ENCODE measurements around the gene DMRTA2. TPM values are rescaled to one million over a fixed set of nuclear protein-coding genes. Genes with fewer than 3 reads are reported as not detected.

Gene DMRTA2
- total and polyA plus RNA-seq, 2 of the 4 experiments (the other 2 are of a cell fraction): 0.02 TPM; not detected in 1

DNA sequence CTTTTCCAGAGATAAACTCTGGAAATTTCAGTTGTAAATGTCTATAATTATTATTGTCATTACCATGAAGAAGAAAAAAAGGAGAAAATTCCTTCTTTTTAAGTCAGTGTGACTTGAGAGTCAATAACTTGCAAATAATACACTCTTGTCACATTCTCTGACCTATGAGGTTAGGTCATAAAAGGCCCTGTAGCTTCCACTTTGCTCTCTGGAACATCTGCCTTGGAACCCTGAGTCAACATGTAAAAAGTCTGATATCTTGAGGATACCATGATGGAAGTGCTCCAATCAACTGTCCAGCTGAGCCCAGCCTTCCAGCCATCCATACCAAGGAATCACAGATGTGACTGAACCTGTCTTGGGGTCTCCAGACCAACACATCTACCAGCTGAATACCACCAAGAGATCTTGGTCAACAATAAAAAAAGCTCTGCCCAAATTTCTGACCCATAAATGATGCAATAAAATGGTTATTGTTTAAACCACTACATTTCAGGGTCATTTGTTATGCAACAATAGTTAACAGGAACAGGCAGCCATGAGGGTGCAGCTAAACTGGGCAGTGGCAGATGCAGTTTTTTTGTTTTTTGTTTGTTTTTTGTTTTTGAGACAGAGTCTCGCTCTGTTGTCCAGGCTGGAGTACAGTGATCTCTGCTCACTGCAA, 10.3 kb downstream of the DMRTA2 start:
- dilution Hi-C loops (cut with HindIII; ENCODE audit: low sequenced_read_pairs, unreplicated experiment): no loop called here
- CTCF ChIA-PET: no interaction called here
- no TSS peak for BruUV-seq (replicated peaks)

More for the DNA sequence above, 10.3 kb downstream of the DMRTA2 start:
- Histone ChIP-seq H2AK9ac (replicated peaks; ENCODE audit: low read depth, low read length, poor library complexity) (no peak overlapping the region), H3K9ac (ENCODE audit: low read depth, low read length) (no peak overlapping the region), H3K4me2 (ENCODE audit: low read depth, low read length) (no peak overlapping the region), H3K79me1 (ENCODE audit: low read depth in 1 of 2, low read length in 2 of 2) (no peaks in the 10 kb centered on the region), H3K4ac (ENCODE audit: low read depth, low read length) (no peak overlapping the region), H3K9me1 (ENCODE audit: insufficient read depth, low read length) (no peaks in the 10 kb centered on the region), H3K4me1 (ENCODE audit: control insufficient read depth, insufficient read depth, low read length) (peaks cover 2% of the 10 kb centered on the region; the same call in 1 of the 2 replicates), H3K27me3 (ENCODE audit: control insufficient read depth, insufficient read depth, low read length) (peaks cover 53% of the 10 kb centered on the region), H3K23ac (ENCODE audit: low read depth, low read length) (no peak overlapping the region), H3K56ac (ENCODE audit: extremely low read depth, insufficient read depth, low read length) (no peak overlapping the region), H3K4me3 (ENCODE audit: insufficient read depth, low read depth, low read length) (no peak overlapping the region), H2AFZ (replicated peaks; ENCODE audit: low read length, poor library complexity) (no peak overlapping the region), H2BK15ac (ENCODE audit: low read depth, low read length) (no peak overlapping the region), H3K27ac (ENCODE audit: insufficient read depth, low read length) (no peak overlapping the region), H4K5ac (ENCODE audit: low read depth, low read length) (no peak overlapping the region), H4K8ac (ENCODE audit: low read depth in 2 of 2, low read length in 2 of 2) (no peak overlapping the region), H2BK120ac (ENCODE audit: low read depth, low read length) (no peak overlapping the region), H3K14ac (replicated peaks; ENCODE audit: low read depth, low read length) (no peak overlapping the region), H3K18ac (ENCODE audit: low read depth, low read length) (no peak overlapping the region), H2BK20ac (ENCODE audit: low read depth, low read length) (no peak overlapping the region), H4K91ac (ENCODE audit: insufficient read depth, low read depth, low read length) (no peak overlapping the region), H2AK5ac (ENCODE audit: low read depth, low read length) (no peak overlapping the region), H4K20me1 (ENCODE audit: insufficient read depth, low read length) (no peaks in the 10 kb centered on the region), H2BK5ac (ENCODE audit: low read depth, low read length, poor library complexity, severe bottlenecking) (no peak overlapping the region), H3K9me3 (ENCODE audit: control insufficient read depth, insufficient read depth, low read length) (peaks cover 3% of the 10 kb centered on the region; the same call in 1 of the 2 replicates), H3K36me3 (ENCODE audit: control insufficient read depth, insufficient read depth, low read length) (no peaks in the 10 kb centered on the region)
- ATAC-seq (ENCODE audit: low read depth) (no peak), DNase-seq (no peak)
- in situ Hi-C loops (cut with MboI; ENCODE audit: low sequenced_read_pairs): no loop called here
- POLR2A ChIA-PET (ENCODE audit: unreplicated experiment): no interaction called here
- TF ChIP-seq USF2 (IDR thresholded peaks at IDR 0.05; ENCODE audit: low read depth, low read length) (no peak), MXI1 (IDR thresholded peaks at IDR 0.05; ENCODE audit: borderline replicate concordance, low read depth, low read length) (no peak), RAD21 (IDR thresholded peaks at IDR 0.05; ENCODE audit: low read length) (no peak), FOS (IDR thresholded peaks at IDR 0.05; ENCODE audit: low read depth, low read length) (no peak), CEBPB (IDR thresholded peaks at IDR 0.05; ENCODE audit: low read depth, low read length) (0 out of 2 replicates have a peak, but pooled peaks have one; percentile 22), SMC3 (IDR thresholded peaks at IDR 0.05; ENCODE audit: low read depth, low read length) (no peak), CHD1 (IDR thresholded peaks at IDR 0.05; ENCODE audit: low read depth, low read length) (no peak), MAFK (IDR thresholded peaks at IDR 0.05; ENCODE audit: low read depth, low read length) (no peak)
- intact Hi-C loops (cut with micrococcal nuclease): no loop called here
- WGBS, 2 experiments (ENCODE audit: extremely low coverage in 2 of 2, insufficient read length in 1 of 2): no CpG with 5 or more reads among the region's 1 CpG

Data from IMR-90 (cell line).